ENCODE data around the gene TRIO. TPM values are rescaled to one million over a fixed set of nuclear protein-coding genes. Genes with fewer than 3 reads are reported as not detected.
A peak's percentile ranks its signal among the peaks of the same experiment; 100 is the strongest.

TRIO gene
- total and polyA plus RNA-seq, 12 donors, result 26.2 to 85.2 (median 61.9) TPM

DNA sequence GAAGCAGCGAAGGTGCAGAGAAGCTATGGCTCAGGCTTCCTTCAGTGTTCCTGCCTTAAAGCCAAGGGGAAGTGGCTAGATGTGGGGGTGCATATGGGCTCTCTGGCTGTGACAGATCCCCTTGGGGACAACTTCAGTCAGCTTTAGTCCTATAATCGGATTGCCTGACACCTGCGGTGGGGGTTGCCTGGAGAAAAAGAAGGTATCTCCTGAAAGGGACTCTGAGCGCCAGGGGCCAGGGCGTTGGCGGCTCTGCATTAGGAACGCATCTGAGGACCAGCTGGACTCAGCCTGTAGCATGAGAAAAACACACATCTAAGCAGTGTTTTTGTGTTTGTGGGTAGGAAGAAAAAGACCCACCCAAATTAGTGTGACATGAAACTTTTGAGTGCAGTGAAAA is 354.2 kb downstream of the TRIO start:
- H3K9me3 ChIP-seq, result no peaks in the 10 kb centered on the region
- peaks cover 0 to 5% (median 0%) of the 10 kb centered on the region in 9 donors for H3K4me1 ChIP-seq
- ATAC-seq, result no peak
- H3K4me3 ChIP-seq, result no peak overlapping the region
- 91 to 96% methylated on average over 7 of the region's 7 CpGs for WGBS, 2 donors
- TF ChIP-seq, protein P1, sequence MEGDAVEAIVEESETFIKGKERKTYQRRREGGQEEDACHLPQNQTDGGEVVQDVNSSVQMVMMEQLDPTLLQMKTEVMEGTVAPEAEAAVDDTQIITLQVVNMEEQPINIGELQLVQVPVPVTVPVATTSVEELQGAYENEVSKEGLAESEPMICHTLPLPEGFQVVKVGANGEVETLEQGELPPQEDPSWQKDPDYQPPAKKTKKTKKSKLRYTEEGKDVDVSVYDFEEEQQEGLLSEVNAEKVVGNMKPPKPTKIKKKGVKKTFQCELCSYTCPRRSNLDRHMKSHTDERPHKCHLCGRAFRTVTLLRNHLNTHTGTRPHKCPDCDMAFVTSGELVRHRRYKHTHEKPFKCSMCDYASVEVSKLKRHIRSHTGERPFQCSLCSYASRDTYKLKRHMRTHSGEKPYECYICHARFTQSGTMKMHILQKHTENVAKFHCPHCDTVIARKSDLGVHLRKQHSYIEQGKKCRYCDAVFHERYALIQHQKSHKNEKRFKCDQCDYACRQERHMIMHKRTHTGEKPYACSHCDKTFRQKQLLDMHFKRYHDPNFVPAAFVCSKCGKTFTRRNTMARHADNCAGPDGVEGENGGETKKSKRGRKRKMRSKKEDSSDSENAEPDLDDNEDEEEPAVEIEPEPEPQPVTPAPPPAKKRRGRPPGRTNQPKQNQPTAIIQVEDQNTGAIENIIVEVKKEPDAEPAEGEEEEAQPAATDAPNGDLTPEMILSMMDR (IDR thresholded peaks at IDR 0.05), result no peak
- no peaks in the 10 kb centered on the region for H3K27me3 ChIP-seq
- peaks cover 6 to 100% (median 58%) of the 10 kb centered on the region in 9 donors for H3K36me3 ChIP-seq
- intact Hi-C loops (cut with DNase I), result no loop called here
- no peak overlapping the region for H3K27ac ChIP-seq
- no peak for DNase-seq

DNA sequence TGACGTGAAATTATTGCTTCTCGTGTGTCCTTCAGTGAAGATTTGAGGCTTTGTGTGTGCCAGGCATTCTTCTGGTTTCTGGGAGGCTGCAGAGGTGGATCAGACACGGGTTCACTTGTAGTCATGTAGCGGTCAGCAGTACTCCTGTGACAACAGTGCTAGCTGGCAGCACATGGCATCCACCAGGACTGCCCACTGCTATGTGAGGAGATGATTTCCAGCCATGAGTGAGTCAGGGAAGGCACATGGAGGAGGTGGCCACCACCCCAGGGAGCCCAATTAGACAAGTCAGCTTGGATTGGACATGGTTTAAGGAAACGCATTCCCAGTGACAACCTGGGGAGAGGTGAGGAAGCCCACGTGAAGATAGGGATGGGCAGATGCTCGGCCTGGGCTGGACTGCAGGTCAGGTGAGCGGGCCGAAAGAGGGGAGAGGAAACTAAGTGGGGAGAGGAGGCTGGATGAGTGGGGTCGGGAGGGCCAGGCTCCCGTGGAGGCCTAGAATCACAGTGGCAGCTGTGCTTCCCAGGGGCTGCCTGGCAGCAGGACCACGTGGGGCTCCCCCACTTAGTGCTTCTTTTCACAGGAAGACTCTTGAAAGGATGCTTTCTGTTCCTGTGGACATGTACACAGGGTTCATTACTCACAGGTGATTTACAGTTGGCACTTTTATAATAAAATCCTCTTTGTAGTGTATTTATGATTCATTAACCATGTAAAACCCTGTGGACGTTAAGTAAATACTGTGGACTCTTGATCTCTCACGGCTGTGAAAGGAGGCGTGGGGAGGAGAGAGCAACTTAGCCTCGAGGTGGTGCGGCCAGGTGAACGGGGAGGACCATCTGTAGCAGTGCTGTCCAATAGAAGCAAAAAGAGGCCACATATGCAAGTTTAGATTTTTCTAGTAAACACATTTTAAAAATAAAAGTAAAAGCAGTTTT is 358.5 kb downstream of the TRIO start:
- TF ChIP-seq, protein P1 (IDR thresholded peaks at IDR 0.05), result no peak
- WGBS, 2 donors, result 88 to 92% methylated on average over 18 of the region's 18 CpGs
- peaks cover 0 to 8% (median 0%) of the 10 kb centered on the region in 9 donors for H3K4me1 ChIP-seq
- intact Hi-C loops (cut with DNase I), result loop anchor here in 1 of 10 donors (10.0 kb wide), 1 partner anchor 143 kb away; no protein-coding TSS in a partner anchor
- no peak overlapping the region for H3K4me3 ChIP-seq
- H3K36me3 ChIP-seq, result peaks cover 6 to 100% (median 68%) of the 10 kb centered on the region in 9 donors
- H3K27me3 ChIP-seq, result no peaks in the 10 kb centered on the region
- H3K27ac ChIP-seq, result no peak overlapping the region
- ATAC-seq (no peak), DNase-seq (no peak)
- H3K9me3 ChIP-seq, result no peaks in the 10 kb centered on the region

DNA sequence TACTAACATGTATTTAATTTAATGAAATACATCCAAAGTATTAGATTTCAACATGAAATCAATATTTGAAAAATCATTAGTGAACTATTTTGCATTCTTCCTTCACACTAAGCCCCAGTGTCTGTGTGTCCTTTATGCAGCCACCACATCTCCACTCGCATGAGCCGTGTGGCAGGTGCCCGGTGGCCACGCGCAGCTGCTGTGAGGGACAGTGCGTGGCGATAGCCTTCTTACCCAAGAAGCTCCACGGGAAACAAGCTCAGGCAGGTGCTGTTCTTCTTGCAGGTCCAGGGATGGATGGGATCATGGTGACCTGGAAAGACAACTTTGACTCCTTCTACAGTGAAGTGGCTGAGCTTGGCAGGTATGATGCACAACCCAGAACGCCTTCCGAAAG is 359.1 kb downstream of the TRIO start:
- Histone ChIP-seq H3K27ac (peak overlapping the region in 1 of 10 donors; percentile 8), H3K4me1 (peaks cover 0 to 8% (median 0%) of the 10 kb centered on the region in 9 donors), H3K9me3 (no peaks in the 10 kb centered on the region), H3K27me3 (no peaks in the 10 kb centered on the region), H3K36me3 (peaks cover 2 to 100% (median 71%) of the 10 kb centered on the region in 9 donors), H3K4me3 (no peak overlapping the region)
- TF ChIP-seq, protein P1 (IDR thresholded peaks at IDR 0.05), result no peak
- ATAC-seq (no peak), DNase-seq (no peak)
- intact Hi-C loops (cut with DNase I), result loop anchor here in 1 of 10 donors (10.0 kb wide), 1 partner anchor 143 kb away; no protein-coding TSS in a partner anchor
- WGBS, 2 donors, result 95 to 96% methylated on average over 10 of the region's 10 CpGs

DNA sequence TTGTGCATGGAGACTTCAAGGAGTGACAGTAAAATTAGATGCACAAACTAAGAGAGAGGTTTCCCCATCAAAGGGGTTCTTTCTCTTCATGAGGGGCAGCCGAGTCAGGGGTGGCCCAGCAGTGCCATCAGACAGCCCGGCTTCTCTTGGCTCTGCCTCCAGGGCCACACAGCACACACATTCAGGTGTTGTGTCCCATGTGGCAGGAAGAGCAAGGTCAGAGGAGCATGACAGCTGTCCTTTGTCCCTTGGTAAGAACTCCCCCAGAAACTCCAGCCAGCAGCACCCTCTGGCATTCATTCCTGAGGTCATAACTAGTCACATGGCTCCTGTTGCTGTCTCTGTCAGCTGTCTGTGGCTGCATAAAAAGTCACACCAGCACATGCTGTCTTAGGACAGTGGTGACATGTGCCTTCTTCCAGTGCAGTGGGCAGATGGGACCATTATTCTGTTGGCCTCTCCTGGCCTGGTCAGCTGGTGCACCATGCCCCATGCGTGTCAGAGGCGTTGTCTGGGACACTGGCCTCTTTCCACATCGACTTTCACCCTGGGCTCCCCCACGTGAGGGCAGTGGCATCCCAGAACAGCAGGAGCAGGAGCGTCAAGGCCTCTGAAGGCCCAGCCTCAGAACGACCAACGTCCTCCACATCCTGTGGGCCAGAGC is 360.0 kb downstream of the TRIO start:
- intact Hi-C loops (cut with DNase I), result loop anchor here in 1 of 10 donors (10.0 kb wide), 1 partner anchor 142 kb away; no protein-coding TSS in a partner anchor
- ATAC-seq, result peak; percentile 14 to 86 (median 46)
- 55 to 67% methylated on average over 9 of the region's 9 CpGs for WGBS, 2 donors
- H3K9me3 ChIP-seq, result no peaks in the 10 kb centered on the region
- H3K4me3 ChIP-seq, result no peak overlapping the region
- H3K4me1 ChIP-seq, result peaks cover 0 to 8% (median 0%) of the 10 kb centered on the region in 9 donors
- no peaks in the 10 kb centered on the region for H3K27me3 ChIP-seq
- TF ChIP-seq, protein P1 (IDR thresholded peaks at IDR 0.05), result no peak
- H3K36me3 ChIP-seq, result peaks cover 0 to 100% (median 71%) of the 10 kb centered on the region in 9 donors
- peak overlapping the region in 7 of 10 donors; percentile 8 to 44 (median 23) for H3K27ac ChIP-seq
- DNase-seq, result no peak

Measured in heart right ventricle (tissue), 16 donors.